Liver (tissue), 3 donors: ENCODE measurements around the gene PPP4R2.

Source experiments
- JUND ChIP-seq, 2 donors: IDR thresholded peaks; 2 replicates each; pipeline ENCODE4 v1.6.1; 2016; ENCODE audit warnings: antibody characterized with exemption in 2 of 2
- TAF1 ChIP-seq: conservative IDR thresholded peaks from 2 replicates; pipeline ENCODE4 v1.6.1; 2016; ENCODE audit warnings: antibody characterized with exemption, mild to moderate bottlenecking
- TF ChIP-seq, protein P1 (sequence below): fragments of 150-350 bp; IDR thresholded peaks from 2 replicates; pipeline ENCODE4 v1.5.1; 2017; ENCODE audit warnings: improper control_type of control experiment, low read depth, low read length; ENCODE audit not compliant: missing input control
- TF ChIP-seq, protein P2 (sequence below): IDR thresholded peaks from 2 replicates; pipeline ENCODE4 v1.6.1; 2016; ENCODE audit warnings: antibody characterized with exemption, mild to moderate bottlenecking
- donor health status: healthy.
- donor health status: healthy.

DNA sequence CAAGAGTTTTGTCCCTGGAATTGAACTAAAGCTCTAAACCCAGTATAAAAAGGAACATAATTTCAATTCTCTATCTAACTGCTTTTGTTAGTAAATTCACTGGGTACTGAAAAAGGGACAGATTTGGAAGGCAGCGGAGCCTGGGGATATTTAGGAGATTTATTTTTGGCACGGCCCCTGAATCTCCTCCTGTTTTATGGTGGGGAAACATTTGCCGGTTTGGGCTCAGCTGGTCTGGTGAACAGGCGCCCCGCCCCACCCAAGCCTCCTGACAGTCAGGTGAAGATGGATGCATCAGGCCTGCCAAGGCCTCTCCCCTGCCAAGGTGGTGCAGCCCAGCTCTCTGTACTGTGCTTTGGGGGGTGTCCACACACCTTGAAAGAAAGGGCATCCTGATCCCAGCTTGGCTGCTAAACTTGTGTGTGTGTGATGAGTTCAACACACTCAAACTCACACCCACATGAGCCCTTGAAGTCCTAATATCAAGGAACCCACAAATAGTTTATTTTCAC is 111.1 kb downstream of the PPP4R2 start:
- TF ChIP-seq TAF1: no peak
- TF ChIP-seq, protein P1, sequence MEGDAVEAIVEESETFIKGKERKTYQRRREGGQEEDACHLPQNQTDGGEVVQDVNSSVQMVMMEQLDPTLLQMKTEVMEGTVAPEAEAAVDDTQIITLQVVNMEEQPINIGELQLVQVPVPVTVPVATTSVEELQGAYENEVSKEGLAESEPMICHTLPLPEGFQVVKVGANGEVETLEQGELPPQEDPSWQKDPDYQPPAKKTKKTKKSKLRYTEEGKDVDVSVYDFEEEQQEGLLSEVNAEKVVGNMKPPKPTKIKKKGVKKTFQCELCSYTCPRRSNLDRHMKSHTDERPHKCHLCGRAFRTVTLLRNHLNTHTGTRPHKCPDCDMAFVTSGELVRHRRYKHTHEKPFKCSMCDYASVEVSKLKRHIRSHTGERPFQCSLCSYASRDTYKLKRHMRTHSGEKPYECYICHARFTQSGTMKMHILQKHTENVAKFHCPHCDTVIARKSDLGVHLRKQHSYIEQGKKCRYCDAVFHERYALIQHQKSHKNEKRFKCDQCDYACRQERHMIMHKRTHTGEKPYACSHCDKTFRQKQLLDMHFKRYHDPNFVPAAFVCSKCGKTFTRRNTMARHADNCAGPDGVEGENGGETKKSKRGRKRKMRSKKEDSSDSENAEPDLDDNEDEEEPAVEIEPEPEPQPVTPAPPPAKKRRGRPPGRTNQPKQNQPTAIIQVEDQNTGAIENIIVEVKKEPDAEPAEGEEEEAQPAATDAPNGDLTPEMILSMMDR: no peak
- TF ChIP-seq JUND (IDR thresholded peaks at IDR 0.05): no peak
- TF ChIP-seq, protein P2, sequence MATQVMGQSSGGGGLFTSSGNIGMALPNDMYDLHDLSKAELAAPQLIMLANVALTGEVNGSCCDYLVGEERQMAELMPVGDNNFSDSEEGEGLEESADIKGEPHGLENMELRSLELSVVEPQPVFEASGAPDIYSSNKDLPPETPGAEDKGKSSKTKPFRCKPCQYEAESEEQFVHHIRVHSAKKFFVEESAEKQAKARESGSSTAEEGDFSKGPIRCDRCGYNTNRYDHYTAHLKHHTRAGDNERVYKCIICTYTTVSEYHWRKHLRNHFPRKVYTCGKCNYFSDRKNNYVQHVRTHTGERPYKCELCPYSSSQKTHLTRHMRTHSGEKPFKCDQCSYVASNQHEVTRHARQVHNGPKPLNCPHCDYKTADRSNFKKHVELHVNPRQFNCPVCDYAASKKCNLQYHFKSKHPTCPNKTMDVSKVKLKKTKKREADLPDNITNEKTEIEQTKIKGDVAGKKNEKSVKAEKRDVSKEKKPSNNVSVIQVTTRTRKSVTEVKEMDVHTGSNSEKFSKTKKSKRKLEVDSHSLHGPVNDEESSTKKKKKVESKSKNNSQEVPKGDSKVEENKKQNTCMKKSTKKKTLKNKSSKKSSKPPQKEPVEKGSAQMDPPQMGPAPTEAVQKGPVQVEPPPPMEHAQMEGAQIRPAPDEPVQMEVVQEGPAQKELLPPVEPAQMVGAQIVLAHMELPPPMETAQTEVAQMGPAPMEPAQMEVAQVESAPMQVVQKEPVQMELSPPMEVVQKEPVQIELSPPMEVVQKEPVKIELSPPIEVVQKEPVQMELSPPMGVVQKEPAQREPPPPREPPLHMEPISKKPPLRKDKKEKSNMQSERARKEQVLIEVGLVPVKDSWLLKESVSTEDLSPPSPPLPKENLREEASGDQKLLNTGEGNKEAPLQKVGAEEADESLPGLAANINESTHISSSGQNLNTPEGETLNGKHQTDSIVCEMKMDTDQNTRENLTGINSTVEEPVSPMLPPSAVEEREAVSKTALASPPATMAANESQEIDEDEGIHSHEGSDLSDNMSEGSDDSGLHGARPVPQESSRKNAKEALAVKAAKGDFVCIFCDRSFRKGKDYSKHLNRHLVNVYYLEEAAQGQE: no peak
